ENCODE measurements around the gene MCF2L2. TPM values are rescaled to one million over a fixed set of nuclear protein-coding genes. Genes with fewer than 3 reads are reported as not detected.

MCF2L2 gene
- polyA plus RNA-seq, 1 experiment = not detected

DNA sequence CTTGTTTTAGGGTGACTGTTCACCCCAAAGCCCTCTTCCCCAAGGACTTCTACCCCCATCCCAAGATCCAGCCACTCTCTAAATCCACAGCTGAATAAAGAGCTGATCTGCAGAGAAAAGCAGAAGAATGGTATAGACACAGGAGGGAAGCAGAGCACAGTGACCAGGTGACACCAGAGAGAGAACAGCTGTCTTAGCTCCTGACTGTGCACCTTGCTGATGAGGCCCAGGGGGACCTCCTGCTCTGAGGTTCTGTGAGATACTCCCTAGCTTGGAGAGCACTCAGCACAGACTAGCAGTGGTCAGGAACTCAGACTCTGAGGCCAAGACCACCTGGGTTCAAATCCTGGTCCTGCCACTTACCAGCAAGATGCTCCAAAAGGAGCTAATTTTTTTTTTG, 17.7 kb downstream of the MCF2L2 start:
- no peak for DNase-seq (ENCODE audit: low read depth, low spot score)
- no peak overlapping the region for H3K4me3 ChIP-seq (ENCODE audit: low read depth, low read length)
- ChIA-PET POLR2A (no interaction called here), CTCF (no interaction called here)
- no peak overlapping the region for H3K27ac ChIP-seq (ENCODE audit: low read depth, low read length)
- peaks cover 19% of the 10 kb centered on the region for H3K27me3 ChIP-seq (ENCODE audit: control insufficient read depth, insufficient read depth, low read length)
- TF ChIP-seq, protein P1, sequence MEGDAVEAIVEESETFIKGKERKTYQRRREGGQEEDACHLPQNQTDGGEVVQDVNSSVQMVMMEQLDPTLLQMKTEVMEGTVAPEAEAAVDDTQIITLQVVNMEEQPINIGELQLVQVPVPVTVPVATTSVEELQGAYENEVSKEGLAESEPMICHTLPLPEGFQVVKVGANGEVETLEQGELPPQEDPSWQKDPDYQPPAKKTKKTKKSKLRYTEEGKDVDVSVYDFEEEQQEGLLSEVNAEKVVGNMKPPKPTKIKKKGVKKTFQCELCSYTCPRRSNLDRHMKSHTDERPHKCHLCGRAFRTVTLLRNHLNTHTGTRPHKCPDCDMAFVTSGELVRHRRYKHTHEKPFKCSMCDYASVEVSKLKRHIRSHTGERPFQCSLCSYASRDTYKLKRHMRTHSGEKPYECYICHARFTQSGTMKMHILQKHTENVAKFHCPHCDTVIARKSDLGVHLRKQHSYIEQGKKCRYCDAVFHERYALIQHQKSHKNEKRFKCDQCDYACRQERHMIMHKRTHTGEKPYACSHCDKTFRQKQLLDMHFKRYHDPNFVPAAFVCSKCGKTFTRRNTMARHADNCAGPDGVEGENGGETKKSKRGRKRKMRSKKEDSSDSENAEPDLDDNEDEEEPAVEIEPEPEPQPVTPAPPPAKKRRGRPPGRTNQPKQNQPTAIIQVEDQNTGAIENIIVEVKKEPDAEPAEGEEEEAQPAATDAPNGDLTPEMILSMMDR (IDR thresholded peaks at IDR 0.05; ENCODE audit: low read depth, low read length) = no peak
- H3K9me3 ChIP-seq (ENCODE audit: control insufficient read depth, insufficient read depth, low read length) = no peaks in the 10 kb centered on the region

DNA sequence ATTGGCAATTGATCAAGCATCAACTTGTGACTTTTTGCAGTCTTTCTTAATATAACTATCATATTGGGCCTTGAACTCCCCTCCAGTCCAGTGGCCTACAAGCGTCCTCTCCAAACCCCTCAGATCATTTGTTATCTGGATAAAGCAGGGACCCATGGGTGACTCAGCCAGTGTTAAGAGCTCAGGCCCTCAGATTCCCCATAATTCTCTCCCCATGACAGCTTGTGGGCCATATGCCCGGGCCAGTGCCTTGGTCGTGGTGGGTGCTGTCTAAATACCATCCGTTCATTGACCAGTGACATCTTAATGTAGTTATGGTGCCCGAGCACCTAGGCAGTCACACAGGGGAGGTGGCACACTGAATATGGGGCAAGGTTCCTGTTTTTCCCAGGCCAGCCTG, 18.1 kb downstream of the MCF2L2 start:
- no peak overlapping the region for H3K4me3 ChIP-seq (ENCODE audit: low read depth, low read length)
- CTCF ChIA-PET = no interaction called here
- no peak for DNase-seq (ENCODE audit: low read depth, low spot score)
- TF ChIP-seq, protein P1 (IDR thresholded peaks at IDR 0.05; ENCODE audit: low read depth, low read length) = no peak
- no peak overlapping the region for H3K27ac ChIP-seq (ENCODE audit: low read depth, low read length)
- H3K9me3 ChIP-seq (ENCODE audit: control insufficient read depth, insufficient read depth, low read length) = no peaks in the 10 kb centered on the region
- H3K27me3 ChIP-seq (ENCODE audit: control insufficient read depth, insufficient read depth, low read length) = peaks cover 19% of the 10 kb centered on the region
- POLR2A ChIA-PET = no interaction called here

DNA sequence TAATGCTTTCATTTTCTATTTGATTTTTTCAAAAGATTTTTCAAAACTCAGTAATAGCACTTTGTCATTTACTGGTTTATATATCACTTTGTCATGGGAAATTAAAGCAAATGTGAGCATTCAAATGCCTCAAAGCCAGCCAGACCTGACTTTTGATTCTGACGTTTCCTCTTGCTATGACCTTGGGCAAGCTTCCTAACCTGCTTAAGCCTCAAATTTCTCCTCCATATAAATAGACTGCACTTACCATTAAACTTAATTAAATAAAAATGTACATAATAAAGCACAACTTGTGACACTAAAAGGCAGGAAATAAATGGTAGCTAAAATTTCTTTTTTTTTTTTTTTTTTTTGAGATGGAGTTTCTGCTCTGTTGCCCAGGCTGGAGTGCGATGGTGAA, 19.2 kb downstream of the MCF2L2 start:
- TF ChIP-seq, protein P1 (IDR thresholded peaks at IDR 0.05; ENCODE audit: low read depth, low read length) = no peak
- H3K4me3 ChIP-seq (ENCODE audit: low read depth, low read length) = no peak overlapping the region
- H3K9me3 ChIP-seq (ENCODE audit: control insufficient read depth, insufficient read depth, low read length) = no peaks in the 10 kb centered on the region
- no peak for DNase-seq (ENCODE audit: low read depth, low spot score)
- H3K27me3 ChIP-seq (ENCODE audit: control insufficient read depth, insufficient read depth, low read length) = peaks cover 17% of the 10 kb centered on the region
- CTCF ChIA-PET = interaction anchor here (0.6 kb wide), 1 partner anchor 269 kb away, joined by 4 read pairs; no protein-coding TSS in a partner anchor
- POLR2A ChIA-PET = no interaction called here
- no peak overlapping the region for H3K27ac ChIP-seq (ENCODE audit: low read depth, low read length)

DNA sequence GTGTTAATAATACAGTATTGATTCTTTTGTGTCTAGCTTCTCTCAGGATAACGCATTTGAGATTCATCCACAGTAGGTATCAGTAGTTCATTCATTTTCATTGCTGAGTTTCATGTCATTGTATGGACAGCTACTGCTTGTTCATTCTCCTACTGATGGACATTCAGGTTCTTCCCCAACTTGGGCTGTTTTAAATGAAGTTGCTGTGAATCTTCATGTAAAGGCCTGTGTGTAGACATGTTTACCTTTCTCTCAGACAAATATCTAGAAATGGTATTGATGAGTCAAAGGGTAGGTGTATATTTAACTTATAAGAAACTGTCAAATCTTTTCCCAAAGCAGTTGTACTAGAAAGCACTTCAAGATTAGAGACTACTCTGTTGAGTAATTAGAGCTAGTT, 26.7 kb downstream of the MCF2L2 start:
- DNase-seq (ENCODE audit: low read depth, low spot score) = no peak
- H3K9me3 ChIP-seq (ENCODE audit: control insufficient read depth, insufficient read depth, low read length) = no peaks in the 10 kb centered on the region
- H3K27me3 ChIP-seq (ENCODE audit: control insufficient read depth, insufficient read depth, low read length) = peaks cover 9% of the 10 kb centered on the region
- no peak overlapping the region for H3K4me3 ChIP-seq (ENCODE audit: low read depth, low read length)
- POLR2A ChIA-PET = interaction anchor here (0.5 kb wide), 1 partner anchor 262 kb away, joined by 5 read pairs; no protein-coding TSS in a partner anchor
- CTCF ChIA-PET = interaction anchor here (0.8 to 1.1 kb wide), 2 partner anchors 15 to 217 kb away, joined by 3 to 4 read pairs; no protein-coding TSS in a partner anchor
- TF ChIP-seq, protein P1 (IDR thresholded peaks at IDR 0.05; ENCODE audit: low read depth, low read length) = no peak
- H3K27ac ChIP-seq (ENCODE audit: low read depth, low read length) = no peak overlapping the region

DNA sequence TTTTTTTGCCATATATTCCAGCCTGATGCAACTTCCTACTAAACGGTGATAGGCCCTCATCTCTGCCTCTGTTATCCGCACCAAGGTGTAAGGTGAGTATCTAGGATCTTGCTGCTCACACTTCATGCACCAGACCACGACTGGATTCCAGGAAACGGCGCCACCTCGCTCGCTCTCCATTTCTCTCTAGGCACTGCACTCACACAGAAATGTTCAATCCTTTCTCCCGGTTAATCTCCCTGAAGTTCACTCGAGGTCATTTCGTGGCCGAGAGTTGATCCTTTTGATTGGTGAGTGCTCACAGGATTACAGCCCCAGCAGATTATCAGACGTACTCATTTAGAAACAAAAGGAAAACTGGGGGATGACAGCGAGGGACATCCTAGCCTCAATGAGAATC, 28.1 kb downstream of the MCF2L2 start:
- no peak for DNase-seq (ENCODE audit: low read depth, low spot score)
- Histone ChIP-seq H3K27me3 (ENCODE audit: control insufficient read depth, insufficient read depth, low read length) (peaks cover 9% of the 10 kb centered on the region), H3K4me3 (ENCODE audit: low read depth, low read length) (no peak overlapping the region), H3K27ac (ENCODE audit: low read depth, low read length) (no peak overlapping the region), H3K9me3 (ENCODE audit: control insufficient read depth, insufficient read depth, low read length) (no peaks in the 10 kb centered on the region)
- ChIA-PET CTCF (interaction anchor here (0.5 to 3.7 kb wide), 2 partner anchors 215 to 672 kb away, joined by 3 to 13 read pairs; no protein-coding TSS in a partner anchor), POLR2A (no interaction called here)
- TF ChIP-seq, protein P1 (IDR thresholded peaks at IDR 0.05; ENCODE audit: low read depth, low read length) = no peak

All from AG04450 (cell line).